IPS-18c (cell line): ENCODE data around the gene G6PD.
"Not testable (repeated sequence)": the region's sequence is repeated elsewhere in the genome, so short reads cannot be mapped to it uniquely, and the experiment has no call there.

ENCODE experiments used
- H3K4me3 ChIP-seq: 2 replicates; pipeline ENCODE4 v1.7.0; 2013; ENCODE audit warnings: low read depth, mild to moderate bottlenecking, low read length, moderate library complexity; ENCODE audit not compliant: insufficient read depth
- H3K9me3 ChIP-seq: one replicate; pipeline ENCODE4 v1.6.1; 2013; ENCODE audit warnings: mild to moderate bottlenecking, low read length, moderate library complexity; ENCODE audit not compliant: control insufficient read depth, insufficient read depth

G6PD gene

DNA sequence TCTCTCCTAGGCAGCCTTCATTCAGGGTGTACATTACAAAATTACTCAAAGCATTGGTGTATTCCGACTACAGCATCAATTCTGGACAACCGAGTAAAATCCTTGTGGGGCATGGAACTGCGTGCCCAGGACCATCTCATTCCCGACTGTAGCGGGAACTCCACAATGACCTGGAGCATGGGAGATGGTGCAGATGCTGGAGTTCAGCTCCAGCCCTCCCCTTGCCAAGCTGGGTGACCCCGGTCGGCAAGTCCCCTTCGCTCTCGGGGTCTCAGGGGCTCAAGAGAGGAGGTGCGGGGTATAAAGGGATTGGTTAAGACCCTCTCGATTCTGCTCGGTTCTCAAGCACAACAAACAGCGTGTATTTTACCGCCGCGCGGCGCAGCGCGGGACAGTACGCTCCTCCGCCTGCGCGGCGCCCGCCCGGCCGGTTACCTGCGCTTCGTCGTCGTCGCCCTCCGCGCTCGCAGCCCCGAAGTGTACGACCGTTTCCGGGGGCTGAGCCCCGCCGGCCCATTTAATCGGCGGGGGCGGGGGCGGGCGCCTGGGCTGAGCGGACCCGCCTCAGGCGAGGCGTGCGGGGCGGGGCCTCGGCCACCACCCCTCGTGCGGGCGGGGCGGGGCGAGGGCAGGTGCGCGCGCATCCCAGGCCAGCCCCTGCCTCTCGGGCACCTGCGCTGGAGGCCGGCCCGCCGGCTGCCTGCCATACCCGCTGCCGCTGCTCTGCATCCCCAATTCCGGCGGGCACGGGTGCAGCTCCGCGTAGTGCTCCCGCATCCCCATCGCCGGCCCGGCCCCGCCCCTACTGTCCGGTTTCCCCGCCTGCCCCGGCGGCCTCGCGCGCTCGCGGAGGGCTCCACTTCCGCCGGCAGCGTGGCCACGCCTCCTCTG, at the start of gene G6PD:
Gene G6PD (minus strand): TSS at position 493 of the 891 bp plus-strand sequence. CDS start 691 bp downstream, outside the sequence.
- H3K4me3 ChIP-seq: peak within 1 kb of the TSS; percentile 75
- H3K9me3 ChIP-seq: peaks cover 11% of the 10 kb centered on the region

DNA sequence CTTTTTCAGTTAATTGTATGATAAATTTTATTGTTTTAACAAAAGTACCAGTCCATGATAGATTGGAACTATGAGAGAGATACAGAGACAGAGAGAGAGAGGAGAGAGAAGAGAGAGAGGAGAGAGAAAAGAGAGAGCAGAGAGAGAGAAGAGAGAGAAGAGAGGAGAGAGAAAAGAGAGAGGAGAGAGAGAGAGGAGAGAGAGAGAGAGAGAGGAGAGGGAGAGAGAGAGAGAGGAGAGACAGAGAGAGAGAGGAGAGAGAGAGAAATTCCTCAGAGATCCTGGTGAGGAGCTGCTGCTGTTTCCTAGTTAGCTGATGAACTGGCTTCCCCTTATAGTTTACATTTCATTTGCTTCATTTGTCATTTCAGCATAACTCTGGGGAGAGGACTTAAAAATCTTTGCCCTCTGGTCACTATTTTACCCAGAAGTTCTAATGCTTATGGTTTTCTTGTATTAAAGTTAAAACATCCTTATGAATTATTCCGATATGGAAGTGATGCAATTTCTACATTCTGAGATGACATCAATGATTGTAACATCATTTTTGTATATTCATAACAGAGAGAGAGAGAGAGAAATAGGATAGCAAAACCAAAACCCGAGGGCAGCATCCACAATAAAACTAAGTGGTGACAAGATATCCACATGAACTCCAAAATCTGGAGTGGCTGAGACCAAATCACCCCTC, 49.1 kb upstream of the G6PD start:
- peaks cover 11% of the 10 kb centered on the region for H3K9me3 ChIP-seq

DNA sequence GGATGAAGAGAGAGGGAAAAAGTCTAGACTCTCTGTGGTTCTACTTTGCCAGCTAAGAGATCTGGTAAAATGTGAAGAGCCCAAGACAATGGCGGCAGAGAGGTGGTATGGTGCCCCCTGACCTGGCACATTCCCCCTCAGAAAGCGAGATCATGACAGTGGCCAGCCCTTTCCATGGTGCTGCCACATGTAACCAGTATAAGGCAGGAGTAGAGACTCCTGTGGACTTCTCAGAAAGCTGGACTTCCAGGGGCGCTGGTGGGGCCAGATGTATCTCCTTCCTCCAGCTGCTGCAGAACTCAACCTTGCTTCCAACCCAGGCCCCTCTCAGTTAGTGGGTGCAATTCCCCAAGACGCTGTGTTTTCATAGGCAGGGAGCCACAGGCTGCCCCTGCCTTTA, 47.8 kb upstream of the G6PD start:
- Histone ChIP-seq H3K9me3 (peaks cover 11% of the 10 kb centered on the region), H3K4me3 (no peak overlapping the region)

More for the DNA sequence above, 49.1 kb upstream of the G6PD start:
- no peak overlapping the region; the same call in 1 of the 2 replicates for H3K4me3 ChIP-seq

DNA sequence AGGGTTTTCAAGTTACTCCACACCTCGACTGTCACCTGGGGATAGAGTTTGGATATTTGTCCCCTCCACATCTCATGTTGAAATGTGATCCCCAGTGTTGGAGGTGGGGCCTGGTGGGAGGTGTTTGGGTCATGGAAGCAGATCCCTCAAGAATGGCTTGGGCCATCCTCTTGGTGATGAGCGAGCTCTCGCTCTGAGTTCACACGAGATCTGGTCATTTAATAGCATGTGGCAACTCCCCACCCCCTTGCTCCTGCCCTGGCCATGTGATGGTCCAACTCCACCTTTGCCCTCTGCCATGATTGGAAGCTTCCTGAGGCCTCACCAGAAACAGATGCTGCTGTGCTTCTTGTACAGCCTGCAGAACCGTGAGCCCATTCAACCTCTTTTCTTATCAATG, 46.6 kb upstream of the G6PD start:
- Histone ChIP-seq H3K4me3 (no peak overlapping the region), H3K9me3 (peaks cover 7% of the 10 kb centered on the region)

DNA sequence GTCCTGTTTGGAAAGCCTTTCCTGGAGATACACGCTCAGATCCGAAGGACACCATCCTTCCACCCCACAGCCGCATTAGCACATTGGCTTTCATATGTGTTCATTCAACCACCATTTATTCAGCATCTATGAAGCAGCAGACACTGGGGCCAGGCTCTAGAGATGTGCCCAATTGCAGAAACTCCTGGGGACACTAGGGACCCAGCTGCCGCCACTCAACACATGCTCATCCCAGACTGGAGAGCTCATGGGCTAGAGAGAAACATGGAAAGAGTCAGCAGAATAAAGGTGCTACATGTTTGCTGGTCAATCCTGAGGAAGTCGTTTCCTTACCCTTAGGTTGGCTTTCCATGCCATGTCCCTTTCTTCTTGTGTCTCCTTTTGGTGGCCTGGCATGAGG, 45.9 kb upstream of the G6PD start:
- H3K4me3 ChIP-seq: no peak overlapping the region
- H3K9me3 ChIP-seq: peaks cover 4% of the 10 kb centered on the region

DNA sequence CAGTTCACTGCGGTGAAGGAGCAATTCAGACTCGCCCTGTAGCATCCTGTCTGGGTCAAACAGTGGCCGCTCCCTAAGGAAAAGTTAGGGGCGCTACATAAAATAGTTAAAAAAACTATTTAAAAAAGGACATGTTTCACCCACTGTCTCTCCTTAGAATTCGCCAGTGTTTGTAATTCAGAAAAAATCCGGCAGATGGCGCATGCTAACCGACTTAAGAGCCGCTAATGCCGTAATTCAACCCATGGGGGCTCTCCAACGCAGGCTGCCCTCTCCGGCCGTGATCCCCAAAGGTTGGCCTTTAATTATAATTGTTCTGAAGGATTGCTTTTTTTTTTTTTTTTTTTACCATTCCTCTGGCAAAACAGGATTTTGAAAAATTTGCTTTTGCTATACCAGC, 43.8 kb upstream of the G6PD start:
- H3K9me3 ChIP-seq, H3K4me3 ChIP-seq: not testable (repeated sequence)

DNA sequence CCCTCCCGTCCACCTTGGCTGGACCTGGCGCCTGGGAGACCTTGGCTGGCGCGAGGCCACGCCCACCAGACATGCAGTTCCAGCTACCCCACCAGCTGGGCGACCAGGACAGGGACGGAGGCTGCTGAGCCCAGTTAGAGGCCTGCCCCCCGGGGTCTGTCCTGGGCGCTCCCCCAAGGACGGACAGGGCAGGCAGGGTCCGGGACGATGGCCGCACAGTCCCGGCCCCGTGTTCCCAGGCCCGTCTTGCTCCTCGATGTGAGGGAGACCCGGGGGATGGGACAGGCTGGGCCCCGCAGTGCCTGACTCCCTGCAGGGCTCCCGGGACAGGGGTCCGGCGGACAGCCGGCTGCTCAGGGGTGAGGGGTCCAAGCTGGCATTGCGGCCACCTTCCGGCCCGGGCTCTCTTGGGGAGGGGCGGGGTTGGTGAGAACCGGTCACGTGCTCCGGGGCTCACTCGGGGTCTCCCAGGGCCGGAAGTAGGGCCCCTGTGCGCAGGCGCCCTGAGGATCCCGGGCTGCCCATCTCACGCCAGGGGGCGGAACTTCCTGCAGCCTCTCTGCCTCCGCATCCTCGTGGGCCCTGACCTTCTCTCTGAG, 38.0 kb upstream of the G6PD start, which contains the start of gene CTAG1A:
Gene CTAG1A (plus strand): TSS at position 549 of the 599 bp plus-strand sequence. CDS start 74 bp downstream, outside the sequence.
- H3K4me3 ChIP-seq, H3K9me3 ChIP-seq: not testable (repeated sequence)

DNA sequence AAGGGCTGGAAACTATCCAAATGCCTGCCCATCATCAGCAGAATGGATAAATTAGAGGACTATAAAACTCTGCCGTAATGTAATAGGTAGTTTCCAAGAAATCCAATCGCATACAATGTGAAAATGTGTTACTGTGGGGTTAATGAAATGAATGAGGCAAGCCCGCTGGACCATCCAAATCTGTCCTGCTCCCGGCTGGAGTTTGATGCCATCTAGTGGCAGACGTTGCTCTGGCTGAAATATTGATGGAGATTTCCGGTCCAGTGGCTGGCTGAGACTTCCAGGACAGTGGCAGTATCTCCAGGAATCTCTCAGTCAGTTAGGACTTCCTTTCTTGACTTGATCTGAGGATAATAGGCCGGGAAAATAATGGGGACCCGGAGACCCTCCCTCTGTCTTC, 36.3 kb upstream of the G6PD start:
- H3K4me3 ChIP-seq, H3K9me3 ChIP-seq: not testable (repeated sequence)

DNA sequence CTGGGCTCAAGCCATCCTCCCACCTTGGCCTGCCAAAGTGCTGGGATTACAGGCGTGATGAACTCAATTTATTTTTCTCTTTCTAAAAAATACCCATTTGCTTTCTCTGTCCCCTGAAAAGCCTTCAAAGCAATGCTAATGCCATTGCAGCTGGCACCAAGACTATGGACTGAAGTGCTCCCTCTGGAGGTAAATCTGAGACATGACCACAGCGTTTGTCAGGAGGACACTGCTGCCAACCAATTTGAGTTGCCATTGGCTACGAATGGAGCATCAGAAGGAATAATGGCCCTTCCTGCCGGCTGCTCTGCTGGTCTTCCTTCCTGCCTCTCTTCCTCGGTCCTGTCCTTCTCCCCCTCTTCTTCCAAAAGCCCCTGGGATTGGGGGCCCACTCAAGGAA, 28.4 kb upstream of the G6PD start:
- H3K9me3 ChIP-seq, H3K4me3 ChIP-seq: not testable (repeated sequence)

DNA sequence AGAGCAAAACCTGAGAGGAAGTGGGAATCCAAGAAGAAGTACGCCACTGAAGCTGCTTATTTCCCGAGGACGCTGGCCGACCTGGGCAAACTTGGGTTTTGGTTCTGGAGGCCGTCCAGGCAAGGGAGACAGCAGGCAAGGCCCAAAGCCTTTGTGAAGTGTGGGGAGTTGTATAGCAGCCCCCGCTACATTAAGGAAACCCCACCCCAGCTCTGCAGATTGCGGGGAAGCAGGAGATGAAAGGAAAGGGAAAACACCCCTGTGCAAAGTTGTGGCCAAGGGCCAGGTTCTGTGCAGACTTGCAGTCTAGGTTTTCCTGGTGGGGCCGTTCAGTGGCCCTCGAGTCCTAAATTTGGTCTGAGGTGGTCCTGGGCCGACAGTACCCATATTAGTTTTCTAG, 26.4 kb upstream of the G6PD start:
- not testable (repeated sequence) for H3K9me3 ChIP-seq, H3K4me3 ChIP-seq

DNA sequence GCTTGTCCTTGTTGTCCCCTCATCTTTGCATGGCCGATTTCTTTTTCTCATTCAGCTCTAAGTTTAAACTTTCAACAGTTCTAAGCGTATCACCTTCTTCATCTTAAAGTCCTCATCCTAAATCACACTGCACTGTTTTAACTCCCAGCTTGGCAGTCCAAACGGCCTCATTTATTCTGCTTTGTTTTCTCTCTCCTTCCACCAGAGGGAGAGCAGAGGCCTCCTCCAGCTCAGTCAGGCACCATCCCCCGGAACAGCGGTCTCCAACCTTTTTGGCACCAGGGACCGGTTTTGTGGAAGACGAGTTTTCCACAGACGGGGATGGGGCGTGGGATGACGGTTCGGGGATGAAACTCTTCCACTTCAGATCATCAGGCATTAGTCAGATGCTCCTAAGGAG, 23.7 kb upstream of the G6PD start:
- H3K4me3 ChIP-seq, H3K9me3 ChIP-seq: not testable (repeated sequence)

DNA sequence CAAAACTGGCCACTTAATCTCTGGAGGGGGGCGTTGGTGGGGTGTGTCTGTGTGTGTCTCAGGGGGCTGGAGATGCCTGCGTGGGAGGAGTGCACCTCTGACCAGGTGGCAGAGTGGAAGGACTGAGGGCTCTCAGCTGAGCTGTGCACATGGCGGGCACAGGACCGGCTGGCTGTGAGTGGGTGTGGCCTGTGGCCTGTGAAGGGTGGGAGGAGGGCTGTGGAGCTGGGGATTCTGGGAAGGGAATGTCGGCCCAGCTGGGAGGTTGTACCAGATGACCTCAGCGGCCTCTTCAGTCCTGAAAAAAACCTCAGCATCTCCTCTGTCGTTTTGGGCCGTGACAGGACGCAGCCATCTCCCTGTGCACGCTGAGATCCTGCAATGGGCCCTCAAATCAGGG, 15.6 kb upstream of the G6PD start:
- not testable (repeated sequence) for H3K9me3 ChIP-seq, H3K4me3 ChIP-seq

DNA sequence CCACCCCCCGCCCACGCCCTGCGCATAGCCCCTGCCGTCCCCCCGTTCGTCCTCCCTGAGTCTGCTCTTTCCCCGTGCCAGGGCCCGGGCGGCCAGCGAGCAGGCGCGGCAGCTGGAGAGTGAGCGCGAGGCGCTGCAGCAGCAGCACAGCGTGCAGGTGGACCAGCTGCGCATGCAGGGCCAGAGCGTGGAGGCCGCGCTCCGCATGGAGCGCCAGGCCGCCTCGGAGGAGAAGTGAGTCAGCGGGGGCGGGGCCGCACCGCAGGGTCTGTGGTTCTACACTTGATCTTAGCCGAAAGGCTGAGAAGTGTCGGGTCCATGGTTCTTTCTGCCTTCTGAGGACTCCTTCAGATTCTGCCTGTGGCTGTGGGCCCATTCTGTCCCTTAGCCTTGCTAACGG, 13.7 kb upstream of the G6PD start:
- H3K4me3 ChIP-seq, H3K9me3 ChIP-seq: not testable (repeated sequence)

DNA sequence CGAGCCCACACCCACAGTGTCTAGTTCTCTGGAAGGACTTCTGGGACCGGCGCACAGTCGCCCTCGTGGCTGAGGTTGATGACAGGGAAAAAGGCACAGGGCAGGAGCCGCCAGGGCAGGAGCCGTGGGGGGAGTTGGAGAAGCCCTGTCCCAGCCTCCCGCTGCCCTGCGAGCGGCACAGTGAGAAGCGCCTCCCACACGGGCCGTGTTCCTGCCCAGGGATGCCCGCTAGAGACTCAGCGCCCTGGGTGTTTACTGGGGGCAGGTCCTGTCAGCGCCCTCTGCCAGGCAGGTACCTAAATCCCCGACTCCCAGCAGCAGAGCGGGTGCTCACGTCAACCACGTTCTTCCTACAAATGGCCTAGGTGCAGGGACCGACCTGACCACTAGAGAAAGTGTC, 12.2 kb upstream of the G6PD start:
- not testable (repeated sequence) for H3K9me3 ChIP-seq, H3K4me3 ChIP-seq

DNA sequence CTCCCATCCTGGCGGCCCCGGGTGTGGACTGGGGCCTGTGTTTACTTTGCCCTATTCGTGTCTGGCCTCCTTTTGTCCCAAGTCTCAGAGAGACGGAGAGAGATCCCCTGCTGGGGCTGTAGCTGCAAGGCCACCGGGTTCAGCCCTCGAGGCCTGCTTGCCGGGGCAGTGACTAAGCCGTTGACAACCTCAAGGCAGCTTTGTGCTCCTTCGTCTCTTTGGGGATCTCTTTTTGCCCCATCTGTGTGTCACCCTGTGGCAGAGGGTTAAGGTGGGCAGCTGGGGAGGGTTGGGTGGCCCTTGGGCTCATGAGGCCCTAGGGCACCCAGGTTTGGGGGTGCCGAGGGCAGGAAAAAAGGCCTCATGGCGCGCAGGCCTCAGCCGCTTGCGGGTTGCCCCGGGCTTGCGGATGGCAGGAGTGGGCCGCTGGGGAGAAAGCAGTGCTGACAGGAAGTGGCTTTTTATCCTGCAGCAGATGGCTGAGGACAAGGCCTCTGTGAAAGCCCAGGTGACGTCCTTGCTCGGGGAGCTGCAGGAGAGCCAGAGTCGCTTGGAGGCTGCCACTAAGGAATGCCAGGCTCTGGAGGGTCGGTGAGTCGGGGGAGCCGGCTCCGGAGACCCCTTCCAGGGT, 11.5 kb upstream of the G6PD start:
- not testable (repeated sequence) for H3K9me3 ChIP-seq, H3K4me3 ChIP-seq

DNA sequence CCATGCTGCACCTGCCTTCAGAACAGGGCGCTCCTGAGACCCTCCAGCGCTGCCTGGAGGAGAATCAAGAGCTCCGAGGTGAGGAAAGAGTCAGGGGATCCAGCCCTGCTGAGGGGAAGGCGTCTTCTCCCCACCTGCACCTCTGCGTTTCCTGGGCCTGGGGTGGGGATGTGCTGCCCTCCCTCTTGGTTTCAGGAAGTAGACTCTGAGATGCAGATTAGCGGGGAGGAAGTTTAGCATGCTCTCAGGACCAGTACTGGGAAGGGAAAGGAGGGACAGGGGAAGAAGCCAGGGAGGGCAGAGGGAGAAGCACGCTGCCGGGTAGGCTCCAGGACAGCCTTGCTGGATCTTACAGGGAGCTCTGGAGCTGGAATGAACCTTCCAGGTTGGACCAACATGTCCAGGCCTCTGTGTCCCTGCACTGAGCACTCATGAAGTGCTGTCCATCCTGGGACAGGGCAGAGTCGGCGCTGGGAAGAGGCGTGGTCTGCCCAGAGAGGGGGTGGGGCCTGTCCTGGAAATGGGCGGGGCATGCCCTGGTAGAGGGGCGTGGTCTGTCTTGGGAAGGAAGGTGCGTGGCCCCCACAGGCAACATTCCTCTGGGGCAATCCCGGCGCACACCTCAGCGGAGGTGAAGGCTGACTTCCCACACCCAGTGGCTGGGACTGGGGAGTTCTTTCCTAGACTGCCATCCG, 5.6 kb upstream of the G6PD start:
- H3K4me3 ChIP-seq, H3K9me3 ChIP-seq: not testable (repeated sequence)

DNA sequence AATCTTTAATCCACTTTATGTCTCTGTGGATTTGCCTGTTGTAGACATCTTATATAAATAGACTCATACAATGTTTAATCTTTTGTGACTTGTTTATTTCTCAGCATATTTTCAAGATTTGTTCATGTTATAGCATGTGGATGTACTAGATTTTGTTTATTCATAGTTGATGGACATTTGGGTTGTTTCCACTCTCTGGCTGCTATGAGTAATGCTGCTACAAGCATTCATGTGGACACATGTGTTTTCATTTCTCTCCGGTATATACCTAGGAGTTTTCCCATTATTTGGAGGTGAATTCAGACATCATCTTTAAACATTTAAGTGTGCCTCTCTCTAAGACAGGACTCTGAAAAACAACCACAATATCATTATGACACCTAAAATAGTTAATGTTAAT, 3.1 kb upstream of the G6PD start:
- no peak overlapping the region for H3K4me3 ChIP-seq
- H3K9me3 ChIP-seq: peaks cover 7% of the 10 kb centered on the region
